NT2/D1 (cell line): Measurements from ENCODE around the gene NUP54.

Experiments used
- DNase-seq: peaks from one replicate; pipeline ENCODE4 v3.0.0-alpha.2; 2011; ENCODE audit warnings: low read depth, low spot score
- H3K27me3 ChIP-seq: 2 replicates; pipeline ENCODE4 v1.6.0; 2011; ENCODE audit warnings: mild to moderate bottlenecking; ENCODE audit not compliant: insufficient read length, insufficient read depth
- H3K36me3 ChIP-seq: 2 replicates; pipeline ENCODE4 v1.6.1; 2011; ENCODE audit warnings: mild to moderate bottlenecking, low read length, mixed read lengths; ENCODE audit not compliant: insufficient read depth, insufficient read length
- H3K4me1 ChIP-seq: 2 replicates; pipeline ENCODE4 v1.5.1; 2011; ENCODE audit not compliant: insufficient read depth, insufficient read length
- H3K4me3 ChIP-seq: 2 replicates; pipeline ENCODE4 v1.5.1; 2011; ENCODE audit warnings: low read depth; ENCODE audit not compliant: insufficient read length
- H3K9ac ChIP-seq: 2 replicates; pipeline ENCODE4 v1.6.0; 2011; ENCODE audit warnings: low read depth; ENCODE audit not compliant: insufficient read length
- H3K9me3 ChIP-seq: 2 replicates; pipeline ENCODE4 v1.5.1; 2011; ENCODE audit warnings: mild to moderate bottlenecking, low read length; ENCODE audit not compliant: insufficient read depth
- SUZ12 ChIP-seq: IDR thresholded peaks from 2 replicates; pipeline ENCODE4 v1.6.1; 2011; ENCODE audit not compliant: insufficient read length, insufficient read depth; ENCODE audit errors: extremely low read depth
- YY1 ChIP-seq: IDR thresholded peaks from 2 replicates; pipeline ENCODE4 v1.6.1; 2011; ENCODE audit not compliant: insufficient read length, insufficient read depth
- ZNF274 ChIP-seq: IDR thresholded peaks from 2 replicates; pipeline ENCODE4 v1.6.1; 2011; ENCODE audit warnings: mild to moderate bottlenecking, low read depth, low read length

The NUP54 gene

DNA sequence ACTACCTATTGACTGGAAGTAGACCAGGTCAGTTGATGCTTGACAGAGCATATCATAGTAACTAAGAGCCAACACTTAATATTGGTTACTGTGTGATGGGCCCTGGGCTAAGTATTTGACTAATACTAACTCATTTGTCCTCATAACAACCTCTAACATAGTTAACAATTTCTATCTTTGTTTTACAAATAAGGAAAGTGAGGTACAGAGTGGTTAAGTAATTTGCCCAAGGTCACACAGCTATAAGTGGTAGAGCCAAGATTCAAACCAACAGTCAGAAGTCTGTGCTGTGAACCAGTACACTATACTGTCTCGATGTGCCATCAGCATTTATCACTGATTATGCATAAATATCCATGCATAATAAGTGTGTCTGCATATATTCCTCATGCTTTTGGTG, 27.1 kb upstream of the NUP54 start:
- H3K27me3 ChIP-seq, result no peaks in the 10 kb centered on the region
- H3K9me3 ChIP-seq, result no peaks in the 10 kb centered on the region
- no peak for TF ChIP-seq YY1
- no peak for TF ChIP-seq ZNF274
- no peak for TF ChIP-seq SUZ12
- H3K36me3 ChIP-seq, result peaks cover 20% of the 10 kb centered on the region
- no peak for DNase-seq
- no peaks in the 10 kb centered on the region for H3K4me1 ChIP-seq
- no peak overlapping the region for H3K9ac ChIP-seq
- no peak overlapping the region for H3K4me3 ChIP-seq

DNA sequence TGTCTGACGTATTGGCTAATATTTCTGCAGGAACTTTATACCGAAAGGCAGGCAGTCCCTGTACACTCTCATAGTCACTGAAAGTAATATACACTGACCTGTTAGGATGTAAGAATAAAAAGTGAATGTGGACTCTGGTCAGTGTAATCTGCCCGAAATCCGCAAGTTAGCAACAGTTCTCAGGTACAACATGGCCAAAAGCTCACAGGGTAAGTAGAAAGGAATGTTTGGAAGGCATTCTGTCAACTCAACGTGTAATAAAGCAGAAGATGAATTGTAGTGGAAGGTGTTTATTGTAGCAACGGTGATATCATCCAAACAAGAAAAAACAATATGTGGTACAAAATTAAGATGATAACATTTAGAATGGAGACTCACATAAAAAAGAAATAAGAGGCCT, 26.0 kb upstream of the NUP54 start:
- Histone ChIP-seq H3K4me1 (no peaks in the 10 kb centered on the region), H3K27me3 (no peaks in the 10 kb centered on the region), H3K9ac (no peak overlapping the region), H3K4me3 (no peak overlapping the region), H3K36me3 (peaks cover 25% of the 10 kb centered on the region), H3K9me3 (no peaks in the 10 kb centered on the region)
- no peak for DNase-seq
- no peak for TF ChIP-seq ZNF274
- TF ChIP-seq SUZ12, result no peak
- TF ChIP-seq YY1, result no peak

DNA sequence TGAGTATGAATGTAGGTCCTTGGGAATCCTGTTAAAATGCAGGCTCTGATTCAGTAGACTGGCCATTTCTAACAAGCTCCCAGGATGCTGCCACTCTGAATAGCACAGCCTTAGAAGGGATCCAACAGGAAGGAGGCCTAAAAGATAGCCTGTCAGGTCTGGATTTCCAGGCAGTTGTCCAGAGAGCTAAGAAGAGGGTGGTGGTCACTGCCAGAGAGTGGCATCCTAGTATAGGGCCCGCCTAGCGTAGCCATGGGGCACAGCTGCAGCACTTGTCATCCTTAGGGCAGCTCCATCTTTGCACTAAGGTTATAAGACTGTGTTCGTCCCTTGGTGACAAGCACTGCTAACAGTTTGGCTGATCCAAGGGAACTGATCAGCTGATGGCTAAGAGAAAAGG, 20.5 kb upstream of the NUP54 start:
- H3K36me3 ChIP-seq, result peaks cover 31% of the 10 kb centered on the region

DNA sequence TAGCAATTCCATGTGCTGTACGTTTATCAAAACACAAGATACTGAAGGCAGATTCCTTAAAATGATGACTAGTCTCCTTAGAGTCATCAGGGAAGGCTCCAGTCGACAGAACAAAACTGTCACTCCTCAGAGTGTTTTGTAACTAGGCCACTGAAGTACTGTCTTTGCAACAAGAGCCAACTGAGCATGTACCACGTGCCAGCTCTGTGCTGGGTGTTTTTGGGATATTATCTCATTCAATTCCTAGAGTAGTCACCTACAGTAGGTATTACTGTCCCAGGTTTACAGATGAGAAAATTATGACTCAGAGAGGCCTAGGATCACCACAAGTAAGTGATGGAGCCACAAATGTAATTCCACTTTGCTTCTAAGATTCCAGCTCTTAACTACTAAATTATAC, 18.3 kb upstream of the NUP54 start:
- DNase-seq, result no peak
- H3K36me3 ChIP-seq, result peaks cover 33% of the 10 kb centered on the region
- no peak overlapping the region for H3K4me3 ChIP-seq
- no peaks in the 10 kb centered on the region for H3K9me3 ChIP-seq
- no peak overlapping the region for H3K9ac ChIP-seq
- no peaks in the 10 kb centered on the region for H3K4me1 ChIP-seq
- H3K27me3 ChIP-seq, result no peaks in the 10 kb centered on the region
- TF ChIP-seq SUZ12, result no peak
- TF ChIP-seq YY1, result no peak
- TF ChIP-seq ZNF274, result no peak

More for the DNA sequence above, 20.5 kb upstream of the NUP54 start:
- Histone ChIP-seq H3K27me3 (no peaks in the 10 kb centered on the region), H3K9me3 (no peaks in the 10 kb centered on the region), H3K4me3 (no peak overlapping the region), H3K9ac (no peak overlapping the region), H3K4me1 (no peaks in the 10 kb centered on the region)
- no peak for DNase-seq
- no peak for TF ChIP-seq YY1
- no peak for TF ChIP-seq ZNF274
- TF ChIP-seq SUZ12, result no peak

DNA sequence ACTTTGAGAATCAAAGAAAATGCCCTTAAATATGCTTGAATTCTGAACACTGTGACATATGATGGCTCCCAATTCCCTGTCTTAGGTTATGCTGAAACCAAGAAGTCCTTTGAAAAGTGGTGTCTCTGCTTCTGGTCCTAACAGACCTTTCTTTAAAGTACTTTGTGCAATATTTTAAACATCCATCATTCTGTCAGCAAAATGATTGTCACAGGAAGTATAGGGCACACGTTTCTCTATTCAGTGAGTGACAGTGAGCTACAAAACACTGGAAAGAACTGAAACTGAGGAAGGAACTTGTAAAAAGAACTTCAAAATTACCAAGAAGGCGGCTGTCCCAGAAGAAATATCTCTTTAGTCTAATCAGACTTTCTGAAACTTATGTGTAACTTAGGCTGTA, 12.2 kb upstream of the NUP54 start:
- TF ChIP-seq YY1, result no peak
- no peak for TF ChIP-seq SUZ12
- TF ChIP-seq ZNF274, result no peak
- Histone ChIP-seq H3K4me3 (no peak overlapping the region), H3K36me3 (peaks cover 12% of the 10 kb centered on the region), H3K4me1 (no peaks in the 10 kb centered on the region), H3K9me3 (no peaks in the 10 kb centered on the region), H3K9ac (no peak overlapping the region), H3K27me3 (no peaks in the 10 kb centered on the region)
- DNase-seq, result no peak

DNA sequence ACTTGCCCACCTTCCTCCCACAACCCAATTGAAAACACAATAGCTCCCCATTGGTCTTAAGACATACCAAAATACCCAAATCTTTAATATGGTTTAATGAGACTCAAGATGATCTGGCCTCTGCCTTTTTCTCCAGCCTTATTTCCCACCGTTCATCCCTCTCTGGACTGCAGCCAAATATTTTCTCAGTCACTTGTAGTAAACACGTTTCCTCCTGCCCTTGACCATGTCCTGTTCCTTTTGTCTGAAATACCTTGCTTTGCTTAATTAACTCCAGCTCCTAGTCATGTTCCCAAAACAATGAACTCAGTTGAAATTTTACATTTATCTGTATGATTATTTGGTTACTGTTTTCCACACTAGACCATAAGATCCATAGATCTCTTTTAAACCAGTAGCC, 8.4 kb upstream of the NUP54 start:
- Histone ChIP-seq H3K36me3 (peaks cover 3% of the 10 kb centered on the region), H3K27me3 (no peaks in the 10 kb centered on the region), H3K4me3 (no peak overlapping the region), H3K4me1 (no peaks in the 10 kb centered on the region), H3K9ac (no peak overlapping the region), H3K9me3 (no peaks in the 10 kb centered on the region; the same call in 1 of the 2 replicates)
- TF ChIP-seq SUZ12, result no peak
- no peak for TF ChIP-seq ZNF274
- no peak for TF ChIP-seq YY1
- no peak for DNase-seq

DNA sequence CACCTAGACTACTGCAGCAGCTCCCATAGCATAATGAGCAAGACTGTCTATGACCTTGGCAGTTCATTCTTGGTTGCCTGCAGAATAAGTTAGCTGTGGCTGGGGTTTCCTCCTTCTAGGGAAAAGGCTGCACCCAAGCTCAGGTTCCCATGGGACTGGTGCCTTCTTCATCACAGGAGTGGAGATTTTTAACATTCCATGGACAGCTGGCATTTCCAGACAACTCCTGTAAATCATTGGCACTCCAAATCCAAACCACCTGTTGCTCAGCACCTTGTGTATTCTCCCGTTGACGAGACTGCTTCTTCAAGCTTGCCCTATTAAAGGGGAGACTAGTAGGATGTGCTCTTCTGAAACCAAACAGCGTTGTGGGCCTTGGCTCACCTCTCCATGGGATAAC, 7.8 kb upstream of the NUP54 start:
- Histone ChIP-seq H3K27me3 (no peaks in the 10 kb centered on the region), H3K36me3 (no peaks in the 10 kb centered on the region), H3K9me3 (no peaks in the 10 kb centered on the region; the same call in 1 of the 2 replicates), H3K4me3 (no peak overlapping the region), H3K9ac (no peak overlapping the region), H3K4me1 (no peaks in the 10 kb centered on the region)
- DNase-seq, result no peak
- TF ChIP-seq ZNF274, result no peak
- no peak for TF ChIP-seq SUZ12
- no peak for TF ChIP-seq YY1
